Mesendoderm (in vitro differentiated cells): ENCODE measurements around the gene PTGDS.

Experiments used
- DNase-seq: peaks from one replicate; pipeline ENCODE4 v3.0.0; 2013
- H2AK5ac ChIP-seq: 2 replicates; pipeline ENCODE4 v1.6.1; 2013; ENCODE audit warnings: low read length, inconsistent platforms
- H2BK120ac ChIP-seq: 2 replicates; pipeline ENCODE4 v1.6.1; 2013; ENCODE audit warnings: low read depth, mild to moderate bottlenecking, low read length, moderate library complexity, mixed read lengths
- H2BK15ac ChIP-seq: replicated peaks from 2 replicates; pipeline ENCODE4 v1.6.1; 2013; ENCODE audit warnings: low read depth, mild to moderate bottlenecking, moderate library complexity
- H2BK5ac ChIP-seq: 2 replicates; pipeline ENCODE4 v1.6.1; 2013; ENCODE audit warnings: low read length, inconsistent platforms
- H3K18ac ChIP-seq: 2 replicates; pipeline ENCODE4 v1.6.1; 2013; ENCODE audit warnings: mild to moderate bottlenecking, low read length, mixed read lengths
- H3K23ac ChIP-seq: one replicate; pipeline ENCODE4 v1.6.1; 2013; ENCODE audit warnings: low read length
- H3K27ac ChIP-seq: 2 replicates; pipeline ENCODE4 v1.5.1; 2013; ENCODE audit warnings: low read depth, mild to moderate bottlenecking, inconsistent platforms, low read length, moderate library complexity
- H3K27me3 ChIP-seq: 2 replicates; pipeline ENCODE4 v1.6.1; 2013; ENCODE audit warnings: low read length, control low read depth, mild to moderate bottlenecking, inconsistent platforms; ENCODE audit not compliant: insufficient read depth, poor library complexity
- H3K36me3 ChIP-seq: 2 replicates; pipeline ENCODE4 v1.6.1; 2013; ENCODE audit warnings: low read length, inconsistent platforms; ENCODE audit not compliant: control insufficient read depth, insufficient read depth
- H3K4ac ChIP-seq: one replicate; pipeline ENCODE4 v1.6.1; 2013; ENCODE audit warnings: low read depth, mild to moderate bottlenecking, low read length, moderate library complexity
- H3K4me1 ChIP-seq: 2 replicates; pipeline ENCODE4 v1.6.1; 2013; ENCODE audit warnings: low read depth, low read length, inconsistent platforms; ENCODE audit not compliant: control insufficient read depth
- H3K4me2 ChIP-seq: 2 replicates; pipeline ENCODE4 v1.6.1; 2013; ENCODE audit warnings: low read length
- H3K4me3 ChIP-seq: 2 replicates; pipeline ENCODE4 v1.5.1; 2013; ENCODE audit warnings: mild to moderate bottlenecking, low read length
- H3K56ac ChIP-seq: one replicate; pipeline ENCODE4 v1.6.1; 2013; ENCODE audit warnings: low read length
- H3K79me1 ChIP-seq: 2 replicates; pipeline ENCODE4 v1.6.1; 2013; ENCODE audit warnings: low read length, inconsistent platforms
- H3K79me2 ChIP-seq: 2 replicates; pipeline ENCODE4 v1.6.1; 2013; ENCODE audit warnings: mild to moderate bottlenecking, low read length; ENCODE audit not compliant: control insufficient read depth, insufficient read depth
- H3K9ac ChIP-seq: 2 replicates; pipeline ENCODE4 v1.6.1; 2013; ENCODE audit warnings: low read length, inconsistent platforms
- H4K5ac ChIP-seq: one replicate; pipeline ENCODE4 v1.6.1; 2013; ENCODE audit warnings: low read length
- H4K8ac ChIP-seq: one replicate; pipeline ENCODE4 v1.6.1; 2013; ENCODE audit warnings: low read depth, mild to moderate bottlenecking, control low read depth, low read length, moderate library complexity
- WGBS: extraction: QIAGEN DNeasy Blood & Tissue Kit; methylation state at CpG from one replicate; pipeline ENCODE4 v1.1.7; 2013; ENCODE audit warnings: low lambda C conversion rate, missing lambda C conversion rate; ENCODE audit not compliant: insufficient coverage; ENCODE audit errors: extremely low coverage; 5-methylcytosine and 5-hydroxymethylcytosine counted together

The PTGDS gene

GRCh38 chr9:136952321-136952850 lies 24.9 kb upstream of the PTGDS start:
- Histone ChIP-seq H3K9ac (no peak overlapping the region), H3K23ac (no peak overlapping the region), H3K4ac (no peak overlapping the region), H2BK5ac (no peak overlapping the region), H3K79me1 (no peaks in the 10 kb centered on the region), H3K56ac (no peak overlapping the region), H3K27me3 (no peaks in the 10 kb centered on the region), H3K18ac (no peak overlapping the region), H3K79me2 (no peaks in the 10 kb centered on the region), H3K36me3 (no peaks in the 10 kb centered on the region), H2BK15ac (no peak overlapping the region), H3K4me2 (no peak overlapping the region), H2BK120ac (no peak overlapping the region), H4K5ac (no peak overlapping the region), H4K8ac (no peak overlapping the region), H3K4me1 (no peaks in the 10 kb centered on the region), H3K27ac (no peak overlapping the region), H2AK5ac (no peak overlapping the region), H3K4me3 (no peak overlapping the region)
- no peak for DNase-seq
- WGBS = no CpG with 5 or more reads among the region's 15 CpGs

GRCh38 chr9:136952876-136953770 lies 24.2 kb upstream of the PTGDS start:
- no peaks in the 10 kb centered on the region for H3K79me1 ChIP-seq
- no peak overlapping the region for H3K4me3 ChIP-seq
- no peak overlapping the region for H3K4me2 ChIP-seq
- no peak overlapping the region for H2BK15ac ChIP-seq
- H2BK5ac ChIP-seq = no peak overlapping the region
- H3K9ac ChIP-seq = no peak overlapping the region
- no peak overlapping the region for H3K18ac ChIP-seq
- DNase-seq = no peak
- H2BK120ac ChIP-seq = no peak overlapping the region
- H3K27me3 ChIP-seq = no peaks in the 10 kb centered on the region
- no peak overlapping the region for H3K23ac ChIP-seq
- H3K36me3 ChIP-seq = no peaks in the 10 kb centered on the region
- H2AK5ac ChIP-seq = no peak overlapping the region
- no peak overlapping the region for H4K5ac ChIP-seq
- no peak overlapping the region for H3K56ac ChIP-seq
- H3K4me1 ChIP-seq = no peaks in the 10 kb centered on the region
- no peak overlapping the region for H3K4ac ChIP-seq
- no peak overlapping the region for H3K27ac ChIP-seq
- WGBS = no CpG with 5 or more reads among the region's 44 CpGs
- no peaks in the 10 kb centered on the region for H3K79me2 ChIP-seq
- H4K8ac ChIP-seq = no peak overlapping the region

- Histone ChIP-seq H2AK5ac (no peak overlapping the region), H2BK5ac (no peak overlapping the region), H3K23ac (no peak overlapping the region), H3K36me3 (no peaks in the 10 kb centered on the region), H3K27me3 (no peaks in the 10 kb centered on the region), H3K56ac (no peak overlapping the region), H3K4me1 (no peaks in the 10 kb centered on the region), H3K79me2 (no peaks in the 10 kb centered on the region), H3K4me2 (no peak overlapping the region), H3K79me1 (no peaks in the 10 kb centered on the region), H4K5ac (no peak overlapping the region), H2BK15ac (no peak overlapping the region), H3K4ac (no peak overlapping the region), H3K18ac (no peak overlapping the region), H3K9ac (no peak overlapping the region), H4K8ac (no peak overlapping the region), H3K27ac (no peak overlapping the region), H3K4me3 (no peak overlapping the region), H2BK120ac (no peak overlapping the region)
- WGBS = no CpG with 5 or more reads among the region's 19 CpGs
- DNase-seq = no peak
These were observed 23.5 kb upstream of the PTGDS start for GRCh38 chr9:136953771-136954269.

DNA sequence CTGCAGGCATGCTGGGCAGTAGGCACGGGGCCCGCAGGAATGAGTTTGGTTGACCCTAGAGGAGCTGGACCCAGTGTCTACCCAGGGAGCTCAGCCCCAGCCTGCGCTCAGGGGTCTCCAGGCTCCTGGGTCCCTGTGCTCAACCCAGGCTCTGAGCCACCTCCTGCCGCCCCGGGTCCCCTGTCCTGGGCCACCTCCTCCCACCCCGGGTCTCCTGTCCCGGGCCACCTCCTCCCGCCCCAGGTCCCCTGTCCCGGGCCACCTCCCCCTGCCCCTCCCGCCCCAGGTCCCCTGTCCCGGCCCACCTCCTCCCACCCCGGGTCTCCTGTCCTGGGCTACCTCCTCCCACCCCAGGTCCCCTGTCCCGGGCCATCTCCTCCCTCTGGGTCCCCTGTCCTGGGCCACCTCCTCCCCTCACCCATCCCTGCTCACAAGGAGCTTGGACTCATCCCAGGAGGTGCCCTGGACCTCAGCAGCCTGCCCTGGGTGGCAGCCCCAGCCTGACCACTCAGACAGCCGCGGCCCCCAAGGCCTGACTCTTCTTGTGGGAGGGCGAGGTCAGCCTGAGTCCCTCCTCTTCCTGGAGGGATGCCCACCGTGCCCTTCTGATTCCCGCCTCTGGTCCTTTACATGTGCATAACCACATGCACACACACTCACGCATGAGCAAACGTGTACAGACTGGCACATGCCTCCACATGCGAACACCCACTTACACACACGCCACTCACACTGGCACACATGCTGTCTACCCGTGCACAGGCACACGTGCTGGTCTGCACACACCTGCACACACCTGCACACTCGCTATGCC lies 22.8 kb upstream of the PTGDS start:
- Histone ChIP-seq H3K9ac (no peak overlapping the region), H2BK5ac (no peak overlapping the region), H3K27ac (no peak overlapping the region), H3K36me3 (no peaks in the 10 kb centered on the region), H2BK15ac (no peak overlapping the region), H3K23ac (no peak overlapping the region), H3K79me1 (no peaks in the 10 kb centered on the region), H3K27me3 (no peaks in the 10 kb centered on the region), H3K18ac (no peak overlapping the region), H3K56ac (no peak overlapping the region), H3K4me1 (no peaks in the 10 kb centered on the region), H2BK120ac (no peak overlapping the region), H2AK5ac (no peak overlapping the region), H3K79me2 (no peaks in the 10 kb centered on the region), H3K4ac (no peak overlapping the region), H3K4me2 (no peak overlapping the region), H4K8ac (no peak overlapping the region), H3K4me3 (no peak overlapping the region), H4K5ac (no peak overlapping the region)
- no peak for DNase-seq
- WGBS = no CpG with 5 or more reads among the region's 25 CpGs

GRCh38 chr9:136955202-136955942 lies 21.9 kb upstream of the PTGDS start:
- Histone ChIP-seq H3K9ac (no peak overlapping the region), H3K4me1 (no peaks in the 10 kb centered on the region), H3K36me3 (no peaks in the 10 kb centered on the region), H3K4ac (no peak overlapping the region), H3K18ac (no peak overlapping the region), H2AK5ac (no peak overlapping the region), H4K8ac (no peak overlapping the region), H3K79me1 (no peaks in the 10 kb centered on the region), H3K56ac (no peak overlapping the region), H2BK15ac (no peak overlapping the region), H2BK5ac (no peak overlapping the region), H2BK120ac (no peak overlapping the region), H4K5ac (no peak overlapping the region), H3K4me3 (no peak overlapping the region), H3K79me2 (no peaks in the 10 kb centered on the region), H3K23ac (no peak overlapping the region), H3K4me2 (no peak overlapping the region), H3K27ac (no peak overlapping the region), H3K27me3 (no peaks in the 10 kb centered on the region)
- no CpG with 5 or more reads among the region's 14 CpGs for WGBS
- no peak for DNase-seq
